ENCODE data around the gene MT3.

MT3 gene

GRCh38 chr16:56632156-56632847 is 43.0 kb downstream of the MT3 start, which contains the start of gene MT1M:
TSS of gene MT1M (plus strand) at chr16:56632659. CDS start at chr16:56632732, 73 bp downstream.
- peak; percentile 51 for DNase-seq

DNA sequence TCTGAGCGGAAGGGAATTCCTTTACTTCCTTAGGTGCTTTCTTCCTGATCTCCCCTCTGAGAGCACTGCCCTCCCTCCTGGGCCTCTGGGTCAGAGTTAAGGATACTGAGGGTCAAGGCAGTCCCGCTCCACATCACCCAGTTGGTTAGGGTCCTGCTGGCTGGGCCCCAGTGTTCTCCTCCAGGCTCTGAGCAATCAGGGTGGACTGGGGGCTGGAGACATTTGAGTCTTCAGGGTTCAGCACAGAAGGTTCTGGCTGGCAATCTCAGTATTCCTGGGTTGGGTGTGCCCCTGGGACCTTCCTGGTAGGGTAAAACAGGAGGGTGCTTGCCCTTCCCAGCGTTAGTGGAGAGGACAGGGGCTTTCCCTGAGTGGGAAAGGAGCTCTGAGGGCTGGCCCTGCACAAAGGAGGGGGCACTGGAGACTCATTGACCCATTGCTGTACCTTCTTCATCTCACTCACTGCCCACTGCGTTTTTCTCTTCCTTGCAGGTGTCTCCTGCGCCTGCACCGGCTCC is 43.6 kb downstream of the MT3 start:
- no peak for DNase-seq

GRCh38 chr16:56633535-56633934 is 44.2 kb downstream of the MT3 start:
- DNase-seq: no peak

DNA sequence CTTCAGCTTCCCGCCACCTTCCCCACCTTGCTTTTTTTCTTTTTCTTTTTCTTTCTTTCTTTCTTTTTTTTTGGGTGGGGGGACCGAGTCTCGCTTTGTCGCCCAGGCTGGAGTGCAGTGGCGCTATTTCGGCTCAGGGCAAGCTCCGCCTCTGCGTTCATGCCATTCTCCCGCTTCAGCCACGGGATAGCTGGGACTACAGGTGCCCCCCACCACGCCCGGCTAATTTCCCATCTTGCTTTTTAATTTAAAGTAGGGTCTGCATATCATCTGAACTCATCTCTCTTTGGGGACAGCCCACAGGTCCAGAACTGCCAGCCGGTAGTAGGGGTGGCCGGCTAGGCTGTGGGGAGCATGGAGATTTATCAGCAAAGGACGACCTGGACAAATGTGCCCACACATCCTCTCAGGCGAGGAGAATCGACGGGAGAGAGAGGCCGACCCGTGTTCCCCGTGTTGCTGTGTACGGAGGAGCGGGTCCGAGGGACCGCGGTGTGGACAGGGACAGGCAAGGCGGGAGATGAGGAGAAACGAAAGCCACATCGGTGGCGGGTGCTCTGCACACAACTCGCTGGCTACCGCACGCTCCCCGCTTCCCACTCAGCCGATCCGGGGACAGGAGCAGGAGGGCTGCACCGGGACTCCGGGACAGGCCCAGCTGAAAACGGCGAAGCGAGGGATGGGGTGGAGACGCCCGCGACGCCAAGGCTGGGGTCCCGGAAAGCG is 45.5 kb downstream of the MT3 start:
- DNase-seq: peak; percentile 43

GRCh38 chr16:56635441-56635967 is 46.2 kb downstream of the MT3 start:
- DNase-seq: no peak

DNA sequence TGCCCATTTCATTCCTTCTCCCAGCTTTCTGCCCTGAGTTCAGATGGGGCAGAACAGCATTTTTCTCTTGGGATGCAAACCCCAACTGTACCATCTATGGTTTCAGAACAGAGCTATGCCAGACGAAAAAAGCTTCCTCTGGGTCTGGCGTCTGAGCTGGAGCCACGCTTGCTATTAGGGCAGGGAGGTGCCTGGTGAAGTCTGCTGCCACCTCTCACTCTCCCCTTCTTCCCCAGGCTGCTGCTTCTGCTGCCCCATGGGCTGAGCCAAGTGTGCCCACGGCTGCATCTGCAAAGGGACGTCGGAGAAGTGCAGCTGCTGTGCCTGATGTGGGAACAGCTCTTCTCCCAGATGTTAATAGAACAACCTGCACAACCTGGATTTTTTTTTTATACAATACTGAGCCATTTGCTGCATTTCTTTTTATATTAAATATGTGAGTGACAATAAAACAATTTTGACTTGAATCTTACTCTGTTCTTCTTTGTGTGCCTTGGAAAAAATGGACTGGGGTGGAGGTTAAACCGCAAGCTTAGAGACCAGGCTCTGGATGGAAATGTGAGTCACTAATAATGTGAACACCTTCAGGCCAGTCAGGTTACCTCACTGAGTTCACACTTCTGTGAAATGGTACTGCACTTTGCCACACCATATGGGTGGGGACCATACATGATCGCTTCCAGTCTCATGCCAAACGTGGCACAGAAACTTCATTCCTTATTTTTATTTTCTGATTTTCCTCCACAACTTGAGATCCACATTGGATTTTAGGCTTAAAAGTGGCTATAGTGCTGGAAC is 47.5 kb downstream of the MT3 start:
- DNase-seq: no peak

- peak; percentile 61 for DNase-seq
Measured at GRCh38 chr16:56637814-56638750, 48.8 kb downstream of the MT3 start, which contains the start of gene MT1A. TSS of gene MT1A (plus strand) at chr16:56638666. CDS start at chr16:56638739, 73 bp downstream.

GRCh38 chr16:56639045-56639444 is 49.7 kb downstream of the MT3 start:
- no peak for DNase-seq

GRCh38 chr16:56640076-56640475 is 50.7 kb downstream of the MT3 start:
- DNase-seq: no peak

Measured in eye (tissue), 1 donor.